Astrocyte (in vitro differentiated cells and primary cell): Measurements from ENCODE around the gene SEC24D. TPM values are rescaled to one million over a fixed set of nuclear protein-coding genes. Genes with fewer than 3 reads are reported as not detected.
"Not testable (repeated sequence)": the region's sequence is repeated elsewhere in the genome, so short reads cannot be mapped to it uniquely, and the experiment has no call there.

Source experiments
- DNase-seq: peaks from one replicate; pipeline ENCODE4 v3.0.0-alpha.2; 2010; ENCODE audit warnings: low read depth
- FAIRE-seq: peaks from 2 replicates; lab custom pipeline; 2011; peaks lifted over from hg19 to GRCh38; lab: Jason Lieb, UNC
- H2AFZ ChIP-seq: 2 replicates; pipeline ENCODE4 v1.6.0; 2012; ENCODE audit warnings: low read depth, low read length, inconsistent platforms
- H3K27ac ChIP-seq: 2 replicates; pipeline ENCODE4 v1.5.1; 2011; ENCODE audit warnings: low read depth, low read length, inconsistent platforms
- H3K27me3 ChIP-seq: 2 replicates; pipeline ENCODE4 v1.6.0; 2011; ENCODE audit warnings: low read length, inconsistent platforms; ENCODE audit not compliant: insufficient read depth
- H3K36me3 ChIP-seq: 2 replicates; pipeline ENCODE4 v1.5.1; 2011; ENCODE audit warnings: low read length, inconsistent platforms; ENCODE audit not compliant: insufficient read depth
- H3K4me1 ChIP-seq: 2 replicates; pipeline ENCODE4 v1.5.1; 2011; ENCODE audit warnings: low read length, inconsistent platforms; ENCODE audit not compliant: insufficient read depth
- H3K4me2 ChIP-seq: 2 replicates; pipeline ENCODE4 v1.6.0; 2012; ENCODE audit warnings: low read length, inconsistent platforms
- H3K4me3 ChIP-seq: 2 replicates; pipeline ENCODE4 v1.5.1; 2011; ENCODE audit warnings: low read depth, mild to moderate bottlenecking, low read length, inconsistent platforms; ENCODE audit not compliant: insufficient read depth
- H3K79me2 ChIP-seq: 2 replicates; pipeline ENCODE4 v1.6.0; 2012; ENCODE audit warnings: mild to moderate bottlenecking, low read length, inconsistent platforms; ENCODE audit not compliant: insufficient read depth
- H3K9ac ChIP-seq: 2 replicates; pipeline ENCODE4 v1.6.0; 2012; ENCODE audit warnings: mild to moderate bottlenecking, low read length, inconsistent platforms
- H3K9me3 ChIP-seq: 2 replicates; pipeline ENCODE4 v1.5.1; 2012; ENCODE audit warnings: low read depth, mild to moderate bottlenecking, low read length, inconsistent platforms; ENCODE audit not compliant: insufficient read depth
- H4K20me1 ChIP-seq: 2 replicates; pipeline ENCODE4 v1.6.0; 2012; ENCODE audit warnings: low read length, inconsistent platforms; ENCODE audit not compliant: insufficient read depth
- H3K27ac Mint-ChIP-seq: one replicate; pipeline ENCODE4 v1.8.0; 2021; ENCODE audit warnings: mild to moderate bottlenecking, mixed read lengths; ENCODE audit not compliant: unreplicated experiment
- H3K27me3 Mint-ChIP-seq: one replicate; pipeline ENCODE4 v1.8.0; 2021; ENCODE audit warnings: low read depth, mixed read lengths; ENCODE audit not compliant: unreplicated experiment
- H3K36me3 Mint-ChIP-seq: one replicate; pipeline ENCODE4 v1.8.0; 2021; ENCODE audit warnings: low read depth, mixed read lengths; ENCODE audit not compliant: unreplicated experiment
- H3K4me1 Mint-ChIP-seq: one replicate; pipeline ENCODE4 v1.8.0; 2021; ENCODE audit warnings: low read depth, mixed read lengths; ENCODE audit not compliant: unreplicated experiment
- H3K4me3 Mint-ChIP-seq: one replicate; pipeline ENCODE4 v1.8.0; 2021; ENCODE audit warnings: mild to moderate bottlenecking, moderate library complexity, mixed read lengths; ENCODE audit not compliant: unreplicated experiment
- H3K9me3 Mint-ChIP-seq: one replicate; pipeline ENCODE4 v1.8.0; 2021; ENCODE audit warnings: mild to moderate bottlenecking, mixed read lengths; ENCODE audit not compliant: unreplicated experiment
- CTCF ChIP-seq: IDR thresholded peaks from 2 replicates; pipeline ENCODE4 v1.5.1; 2011; ENCODE audit warnings: low read depth, mild to moderate bottlenecking, inconsistent platforms, low read length, moderate library complexity; ENCODE audit not compliant: insufficient read depth
- EZH2 ChIP-seq: IDR thresholded peaks from 2 replicates; pipeline ENCODE4 v1.6.1; 2012; ENCODE audit warnings: mild to moderate bottlenecking, low read length, inconsistent platforms; ENCODE audit not compliant: insufficient read depth
- total RNA-seq: library from RNA; stranded (reverse); gene quantifications from 2 replicates; pipeline ENCODE4 v1.2.1, GENCODE V29; 2021

The SEC24D gene
- total RNA-seq, 1 donor from 2014 or later = 187 TPM

GRCh38 chr4:118787844-118788380 lies 48.0 kb downstream of the SEC24D start:
- H3K27ac Mint-ChIP-seq = no peak overlapping the region

GRCh38 chr4:118784776-118785175 lies 51.1 kb downstream of the SEC24D start:
- Mint-ChIP-seq H3K27ac (no peak overlapping the region), H3K9me3 (peaks cover 20% of the 10 kb centered on the region), H3K27me3 (no peaks in the 10 kb centered on the region), H3K36me3 (peaks cover 33% of the 10 kb centered on the region), H3K4me3 (no peak overlapping the region), H3K4me1 (peaks cover 9% of the 10 kb centered on the region)
- no peak overlapping the region for H3K27ac ChIP-seq
- H3K79me2 ChIP-seq = peaks cover 66% of the 10 kb centered on the region
- H3K27me3 ChIP-seq = no peaks in the 10 kb centered on the region
- TF ChIP-seq CTCF (no peak), EZH2 (no peak)
- H3K9me3 ChIP-seq = peaks cover 2% of the 10 kb centered on the region
- H3K4me1 ChIP-seq = no peaks in the 10 kb centered on the region
- H3K36me3 ChIP-seq = peaks cover 55% of the 10 kb centered on the region
- H3K4me3 ChIP-seq = no peak overlapping the region
- FAIRE-seq (peak; percentile 34), DNase-seq (no peak)
- no peak overlapping the region for H3K9ac ChIP-seq
- peaks cover 60% of the 10 kb centered on the region for H4K20me1 ChIP-seq
- H2AFZ ChIP-seq = no peak overlapping the region
- H3K4me2 ChIP-seq = no peak overlapping the region

More at GRCh38 chr4:118787844-118788380, 48.0 kb downstream of the SEC24D start:
- no peak overlapping the region for H3K27ac ChIP-seq
- peaks cover 64% of the 10 kb centered on the region for H3K36me3 ChIP-seq
- FAIRE-seq (no peak), DNase-seq (no peak)
- H3K4me1 Mint-ChIP-seq = peaks cover 9% of the 10 kb centered on the region
- H3K9me3 ChIP-seq = peaks cover 2% of the 10 kb centered on the region
- no peaks in the 10 kb centered on the region for H3K27me3 ChIP-seq
- H3K79me2 ChIP-seq = peaks cover 78% of the 10 kb centered on the region
- peaks cover 4% of the 10 kb centered on the region for H3K9me3 Mint-ChIP-seq
- TF ChIP-seq EZH2 (no peak), CTCF (no peak)
- H3K9ac ChIP-seq = no peak overlapping the region
- H3K36me3 Mint-ChIP-seq = peaks cover 19% of the 10 kb centered on the region
- peaks cover 69% of the 10 kb centered on the region for H4K20me1 ChIP-seq
- H3K4me1 ChIP-seq = no peaks in the 10 kb centered on the region
- no peak overlapping the region for H3K4me3 ChIP-seq
- H3K4me2 ChIP-seq = no peak overlapping the region
- H2AFZ ChIP-seq = no peak overlapping the region
- H3K4me3 Mint-ChIP-seq = no peak overlapping the region
- H3K27me3 Mint-ChIP-seq = no peaks in the 10 kb centered on the region

GRCh38 chr4:118783887-118784286 lies 52.0 kb downstream of the SEC24D start:
- peaks cover 60% of the 10 kb centered on the region for H3K79me2 ChIP-seq
- no peak overlapping the region for H3K4me2 ChIP-seq
- Mint-ChIP-seq H3K36me3 (peaks cover 41% of the 10 kb centered on the region), H3K9me3 (peaks cover 20% of the 10 kb centered on the region), H3K27ac (no peak overlapping the region), H3K4me3 (no peak overlapping the region), H3K27me3 (no peaks in the 10 kb centered on the region), H3K4me1 (peaks cover 9% of the 10 kb centered on the region)
- no peaks in the 10 kb centered on the region for H3K4me1 ChIP-seq
- DNase-seq = peak; percentile 64
- peaks cover 2% of the 10 kb centered on the region for H3K9me3 ChIP-seq
- peaks cover 49% of the 10 kb centered on the region for H3K36me3 ChIP-seq
- TF ChIP-seq CTCF (no peak), EZH2 (no peak)
- H3K27me3 ChIP-seq = no peaks in the 10 kb centered on the region
- no peak overlapping the region for H3K27ac ChIP-seq
- no peak overlapping the region for H3K9ac ChIP-seq
- H2AFZ ChIP-seq = no peak overlapping the region
- no peak overlapping the region for H3K4me3 ChIP-seq
- peaks cover 55% of the 10 kb centered on the region for H4K20me1 ChIP-seq
- FAIRE-seq = no peak

- not testable (repeated sequence) for H3K9ac ChIP-seq, H3K27ac Mint-ChIP-seq, DNase-seq, H3K4me3 Mint-ChIP-seq, H3K27me3 Mint-ChIP-seq, H3K4me2 ChIP-seq, H3K4me1 ChIP-seq, H3K27ac ChIP-seq, H3K27me3 ChIP-seq, FAIRE-seq, H3K4me3 ChIP-seq, H3K9me3 ChIP-seq, H2AFZ ChIP-seq
- Histone ChIP-seq H3K79me2 (peaks cover 50% of the 10 kb centered on the region), H3K36me3 (peaks cover 41% of the 10 kb centered on the region), H4K20me1 (peaks cover 45% of the 10 kb centered on the region)
- peaks cover 11% of the 10 kb centered on the region for H3K4me1 Mint-ChIP-seq
- peaks cover 20% of the 10 kb centered on the region for H3K9me3 Mint-ChIP-seq
- H3K36me3 Mint-ChIP-seq = peaks cover 47% of the 10 kb centered on the region
Measured at GRCh38 chr4:118782886-118783285, 53.0 kb downstream of the SEC24D start.
